Activated T-cell treated with anti-CD3 and anti-CD28 coated beads for 1 hour (primary cell): ENCODE measurements around the gene SLC44A3.
"Not testable (repeated sequence)": the region's sequence is repeated elsewhere in the genome, so short reads cannot be mapped to it uniquely, and the experiment has no call there.

Experiments
- DNase-seq: peaks from one replicate; pipeline ENCODE4 v3.0.0-alpha.2; 2020; ENCODE audit warnings: low read depth

Gene SLC44A3

GRCh38 chr1:94935476-94935875, 115.3 kb downstream of the SLC44A3 start:
- no peak for DNase-seq

GRCh38 chr1:94936861-94937620, 116.9 kb downstream of the SLC44A3 start:
- DNase-seq, result no peak

- no peak for DNase-seq
Measured at GRCh38 chr1:94937820-94938219, 117.7 kb downstream of the SLC44A3 start.

GRCh38 chr1:94940738-94941137, 120.6 kb downstream of the SLC44A3 start:
- DNase-seq, result no peak

- not testable (repeated sequence) for DNase-seq
Measured at GRCh38 chr1:94941480-94941879, 121.3 kb downstream of the SLC44A3 start.

GRCh38 chr1:94942171-94943128, 122.3 kb downstream of the SLC44A3 start:
- no peak for DNase-seq
